Ishikawa (cell line): ENCODE measurements around the gene ANKRD44.

Experiments
- CEBPB ChIP-seq: IDR thresholded peaks from 2 replicates; pipeline ENCODE4 v1.6.1; 2012
- CREB1 ChIP-seq: IDR thresholded peaks from 2 replicates; pipeline ENCODE4 v1.6.1; 2012; ENCODE audit warnings: low read depth
- EGR1 ChIP-seq: IDR thresholded peaks from 2 replicates; pipeline ENCODE4 v1.6.1; 2012
- EP300 ChIP-seq: IDR thresholded peaks from 2 replicates; pipeline ENCODE4 v1.6.1; 2012; ENCODE audit warnings: borderline replicate concordance
- FOXM1 ChIP-seq: IDR thresholded peaks from 2 replicates; pipeline ENCODE4 v1.6.1; 2012; ENCODE audit warnings: low read depth, borderline replicate concordance
- RAD21 ChIP-seq: IDR thresholded peaks from 2 replicates; pipeline ENCODE4 v1.6.1; 2012; ENCODE audit warnings: low read depth
- REST ChIP-seq: IDR thresholded peaks from 2 replicates; pipeline ENCODE4 v1.6.1; 2012; ENCODE audit warnings: low read depth, mild to moderate bottlenecking
- TAF1 ChIP-seq: IDR thresholded peaks from 2 replicates; pipeline ENCODE4 v1.6.1; 2012; ENCODE audit warnings: low read depth, mild to moderate bottlenecking
- TEAD4 ChIP-seq: IDR thresholded peaks from 2 replicates; pipeline ENCODE4 v1.6.1; 2012
- YY1 ChIP-seq: IDR thresholded peaks from 2 replicates; pipeline ENCODE4 v1.6.1; 2012; ENCODE audit warnings: low read depth
- TF ChIP-seq, protein P1 (sequence below): IDR thresholded peaks from 2 replicates; pipeline ENCODE4 v1.6.1; 2012

DNA sequence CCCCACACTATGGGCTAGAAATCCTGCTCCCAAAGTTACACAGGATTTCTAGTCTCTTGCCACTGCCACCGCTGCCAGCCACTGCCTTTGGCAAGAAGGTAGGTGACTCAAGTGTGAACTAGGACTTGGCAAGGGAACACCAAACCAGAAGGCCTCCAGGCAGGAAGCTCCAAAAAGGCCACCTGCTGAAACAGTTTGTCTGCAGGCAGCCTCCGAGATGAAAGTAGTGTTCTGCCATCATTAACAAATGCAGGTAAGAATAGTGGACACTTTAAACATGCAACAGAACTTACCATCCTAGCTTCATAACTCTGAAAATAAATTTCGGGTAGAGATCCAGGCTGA is 3.9 kb downstream of the ANKRD44 start:
- TF ChIP-seq EGR1 (no peak), RAD21 (no peak), YY1 (no peak), REST (no peak), FOXM1 (no peak), EP300 (no peak), CEBPB (no peak), TAF1 (no peak), CREB1 (no peak), TEAD4 (no peak)
- TF ChIP-seq, protein P1, sequence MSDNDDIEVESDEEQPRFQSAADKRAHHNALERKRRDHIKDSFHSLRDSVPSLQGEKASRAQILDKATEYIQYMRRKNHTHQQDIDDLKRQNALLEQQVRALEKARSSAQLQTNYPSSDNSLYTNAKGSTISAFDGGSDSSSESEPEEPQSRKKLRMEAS = no peak
